ENCODE measurements around the gene TVP23C. TPM values are rescaled to one million over a fixed set of nuclear protein-coding genes. Genes with fewer than 3 reads are reported as not detected.

Gene TVP23C
- total RNA-seq, 1 experiment from 2014 or later = 7.4 TPM

GRCh38 chr17:15512071-15512709 is 51.1 kb downstream of the TVP23C start:
- intact Hi-C loops (cut with micrococcal nuclease; ENCODE audit: unreplicated experiment) = no loop called here
- no peak for DNase-seq (ENCODE audit: low spot score)
- Histone ChIP-seq H3K9me3 (ENCODE audit: low read depth, low read length, poor library complexity, severe bottlenecking) (no peaks in the 10 kb centered on the region), H3K27ac (ENCODE audit: low read depth, low read length, poor library complexity, severe bottlenecking) (no peak overlapping the region), H3K4me3 (ENCODE audit: low read depth, low read length, poor library complexity, severe bottlenecking) (no peak overlapping the region), H3K36me3 (ENCODE audit: insufficient read depth, low read length, poor library complexity, severe bottlenecking) (no peaks in the 10 kb centered on the region), H3K4me1 (ENCODE audit: insufficient read depth, low read length, poor library complexity, severe bottlenecking) (no peaks in the 10 kb centered on the region), H3K27me3 (replicated peaks; ENCODE audit: insufficient read depth, low read depth, low read length, poor library complexity) (no peaks in the 10 kb centered on the region)
- no TSS peak for BruUV-seq (replicated peaks)
- POLR2A ChIA-PET (ENCODE audit: low non-redundant PET) = no interaction called here
- TF ChIP-seq CTCF (conservative IDR thresholded peaks at IDR 0.05; ENCODE audit: low read depth, low read length) (no peak), EZH2 (IDR thresholded peaks at IDR 0.05; ENCODE audit: borderline replicate concordance, low read depth, low read length, poor library complexity, severe bottlenecking) (no peak)
- CTCF ChIA-PET = no interaction called here

GRCh38 chr17:15511142-15511541 is 52.1 kb downstream of the TVP23C start:
- TF ChIP-seq CTCF (conservative IDR thresholded peaks at IDR 0.05; ENCODE audit: low read depth, low read length) (no peak), EZH2 (IDR thresholded peaks at IDR 0.05; ENCODE audit: borderline replicate concordance, low read depth, low read length, poor library complexity, severe bottlenecking) (no peak)
- no peaks in the 10 kb centered on the region for H3K27me3 ChIP-seq (replicated peaks; ENCODE audit: insufficient read depth, low read depth, low read length, poor library complexity)
- BruUV-seq (replicated peaks) = no TSS peak
- H3K27ac ChIP-seq (ENCODE audit: low read depth, low read length, poor library complexity, severe bottlenecking) = no peak overlapping the region
- no peak for DNase-seq (ENCODE audit: low spot score)
- no peaks in the 10 kb centered on the region for H3K9me3 ChIP-seq (ENCODE audit: low read depth, low read length, poor library complexity, severe bottlenecking)
- ChIA-PET POLR2A (ENCODE audit: low non-redundant PET) (no interaction called here), CTCF (no interaction called here)
- no peaks in the 10 kb centered on the region for H3K36me3 ChIP-seq (ENCODE audit: insufficient read depth, low read length, poor library complexity, severe bottlenecking)
- intact Hi-C loops (cut with micrococcal nuclease; ENCODE audit: unreplicated experiment) = no loop called here
- no peaks in the 10 kb centered on the region for H3K4me1 ChIP-seq (ENCODE audit: insufficient read depth, low read length, poor library complexity, severe bottlenecking)
- no peak overlapping the region for H3K4me3 ChIP-seq (ENCODE audit: low read depth, low read length, poor library complexity, severe bottlenecking)

GRCh38 chr17:15510361-15510760 is 52.9 kb downstream of the TVP23C start:
- Histone ChIP-seq H3K9me3 (ENCODE audit: low read depth, low read length, poor library complexity, severe bottlenecking) (no peaks in the 10 kb centered on the region), H3K4me3 (ENCODE audit: low read depth, low read length, poor library complexity, severe bottlenecking) (no peak overlapping the region), H3K27ac (ENCODE audit: low read depth, low read length, poor library complexity, severe bottlenecking) (no peak overlapping the region), H3K27me3 (replicated peaks; ENCODE audit: insufficient read depth, low read depth, low read length, poor library complexity) (no peaks in the 10 kb centered on the region), H3K4me1 (ENCODE audit: insufficient read depth, low read length, poor library complexity, severe bottlenecking) (no peaks in the 10 kb centered on the region), H3K36me3 (ENCODE audit: insufficient read depth, low read length, poor library complexity, severe bottlenecking) (no peaks in the 10 kb centered on the region)
- no TSS peak for BruUV-seq (replicated peaks)
- no peak for TF ChIP-seq CTCF (conservative IDR thresholded peaks at IDR 0.05; ENCODE audit: low read depth, low read length)
- no peak for TF ChIP-seq EZH2 (IDR thresholded peaks at IDR 0.05; ENCODE audit: borderline replicate concordance, low read depth, low read length, poor library complexity, severe bottlenecking)
- DNase-seq (ENCODE audit: low spot score) = peak; percentile 14
- intact Hi-C loops (cut with micrococcal nuclease; ENCODE audit: unreplicated experiment) = no loop called here
- ChIA-PET CTCF (no interaction called here), POLR2A (ENCODE audit: low non-redundant PET) (no interaction called here)
